ENCODE measurements around the gene PIGA.
"Not testable (repeated sequence)": the region's sequence is repeated elsewhere in the genome, so short reads cannot be mapped to it uniquely, and the experiment has no call there.

Gene PIGA

GRCh38 chrX:15320297-15320696, 15.0 kb downstream of the PIGA start:
- no peak for DNase-seq

GRCh38 chrX:15319075-15319474, 16.2 kb downstream of the PIGA start:
- no peak for DNase-seq

- no peak for DNase-seq
Observed at GRCh38 chrX:15315509-15315908, 19.8 kb downstream of the PIGA start, which contains the start of gene ASB11. TSS of gene ASB11 (minus strand) at chrX:15315640. CDS start at chrX:15315605, 35 bp downstream.

- no peak for DNase-seq
Observed at GRCh38 chrX:15314472-15314871, 20.9 kb downstream of the PIGA start.

GRCh38 chrX:15311119-15311518, 24.2 kb downstream of the PIGA start:
- DNase-seq = no peak

DNA sequence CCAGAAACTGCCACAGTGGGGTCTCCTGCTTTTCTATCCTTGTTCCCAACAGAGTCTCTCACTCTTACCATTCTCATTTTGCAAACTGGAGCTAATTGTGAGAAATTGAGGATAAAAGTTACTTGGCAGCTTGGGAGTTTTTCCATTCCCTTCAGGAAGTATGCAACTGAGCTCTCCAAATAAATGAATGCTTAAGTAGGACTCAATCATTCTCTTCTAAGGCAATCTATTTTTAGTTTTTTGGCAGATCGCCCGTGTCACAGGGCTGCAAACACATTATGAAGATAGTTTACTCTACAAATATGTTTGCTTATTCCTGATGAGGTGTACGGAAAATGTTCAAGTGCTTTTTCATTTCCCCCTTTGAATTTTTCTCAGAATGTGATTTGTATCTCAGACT, 25.2 kb downstream of the PIGA start:
- DNase-seq = no peak

DNA sequence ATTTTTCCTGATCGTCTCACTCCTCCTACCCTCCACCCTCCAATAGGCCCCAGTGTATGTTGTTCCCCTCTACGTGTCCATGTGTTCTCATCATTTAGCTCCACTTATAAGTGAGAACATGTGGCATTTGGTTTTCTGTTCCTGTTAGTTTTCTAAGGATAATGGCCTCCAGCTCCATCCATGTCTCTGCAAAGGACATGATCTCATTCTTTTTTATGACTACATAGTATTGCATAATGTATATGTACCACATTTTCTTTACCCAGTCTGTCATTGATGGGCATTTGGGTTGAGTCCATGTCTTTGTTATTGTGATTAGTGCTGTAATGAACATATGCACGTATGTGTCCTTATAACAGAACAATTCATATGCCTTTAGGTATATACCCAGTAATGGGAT, 29.4 kb downstream of the PIGA start:
- not testable (repeated sequence) for DNase-seq

DNA sequence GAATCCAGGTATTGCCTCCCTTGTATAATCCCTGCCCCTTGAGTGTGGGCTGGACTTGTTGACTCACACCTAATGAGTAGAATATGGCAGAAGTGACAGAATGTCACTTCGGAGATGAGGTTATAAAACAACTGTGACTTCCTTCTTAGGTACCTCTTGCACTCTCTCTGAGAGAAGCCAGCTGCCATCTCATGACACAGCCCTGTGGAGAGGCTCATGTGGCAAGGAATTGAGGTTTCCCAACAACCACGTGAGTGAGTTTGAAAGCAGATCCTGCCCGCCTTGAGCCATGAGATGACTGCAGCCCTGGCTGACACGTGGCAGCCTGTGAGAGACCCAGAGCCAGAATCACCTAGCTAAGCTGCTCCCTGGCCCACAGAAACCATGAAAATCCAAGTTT, 33.4 kb downstream of the PIGA start:
- DNase-seq = no peak

DNA sequence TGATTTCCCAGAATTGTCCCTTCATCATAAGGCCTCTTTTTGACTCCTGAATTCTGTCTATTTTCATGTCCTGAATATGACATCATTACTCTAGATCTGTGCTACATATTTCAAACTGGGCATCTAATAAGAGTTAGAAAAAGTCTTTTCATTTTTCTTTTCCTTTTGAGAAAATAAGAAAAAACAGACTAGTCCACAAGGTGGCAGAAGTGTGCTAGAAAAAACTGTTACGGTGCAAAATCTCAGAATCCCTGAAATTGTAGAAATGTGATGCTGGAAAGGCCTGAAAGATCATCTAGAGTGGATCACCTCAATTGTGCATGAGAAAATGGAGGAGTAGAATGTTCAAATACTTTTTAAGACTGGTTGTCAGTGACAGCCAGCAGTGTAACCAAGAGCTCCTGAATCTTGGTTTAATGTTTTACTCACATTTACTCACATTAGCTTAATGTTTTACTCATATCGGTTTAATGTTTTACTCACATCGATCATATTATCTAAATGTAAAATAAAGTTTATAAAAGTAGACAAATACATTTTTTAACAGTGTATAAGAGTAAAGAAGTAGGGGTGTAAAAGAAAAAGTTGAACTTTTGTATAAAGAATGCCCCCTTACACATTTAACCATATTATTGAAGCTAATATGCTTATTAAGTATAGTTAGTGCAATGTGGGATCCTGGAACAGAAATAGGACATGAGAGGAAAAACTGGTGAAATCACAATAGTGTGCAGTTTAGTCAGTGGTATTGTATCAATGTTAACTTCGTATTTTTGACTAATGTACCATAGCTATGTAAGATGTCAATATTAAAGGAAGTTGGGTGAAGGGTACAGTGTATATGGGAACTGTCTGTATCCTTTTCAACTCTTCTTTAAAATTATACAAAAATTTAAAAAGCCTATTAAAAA, 35.1 kb downstream of the PIGA start:
- DNase-seq = no peak

GRCh38 chrX:15298780-15299179, 36.5 kb downstream of the PIGA start:
- DNase-seq = no peak

DNA sequence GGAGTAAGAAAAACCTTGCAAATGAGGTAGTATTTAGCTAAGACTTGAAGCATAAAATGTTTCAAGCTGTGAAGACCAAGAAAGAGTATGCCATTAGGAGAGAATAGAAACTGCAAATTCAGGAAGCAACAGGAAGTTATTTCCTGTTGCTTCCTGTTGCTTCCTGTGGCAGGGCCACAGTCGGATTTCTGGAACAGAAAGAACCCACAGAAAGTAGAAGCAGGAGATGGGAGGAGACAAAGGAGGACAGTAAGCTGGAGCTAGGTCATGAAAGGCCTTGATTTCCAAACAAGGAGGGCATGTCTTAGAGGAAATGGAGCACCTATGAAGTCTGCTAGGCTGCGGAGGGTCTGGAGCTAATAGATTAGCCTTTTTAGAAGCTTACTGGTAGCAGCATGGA, 37.1 kb downstream of the PIGA start:
- DNase-seq = no peak

DNA sequence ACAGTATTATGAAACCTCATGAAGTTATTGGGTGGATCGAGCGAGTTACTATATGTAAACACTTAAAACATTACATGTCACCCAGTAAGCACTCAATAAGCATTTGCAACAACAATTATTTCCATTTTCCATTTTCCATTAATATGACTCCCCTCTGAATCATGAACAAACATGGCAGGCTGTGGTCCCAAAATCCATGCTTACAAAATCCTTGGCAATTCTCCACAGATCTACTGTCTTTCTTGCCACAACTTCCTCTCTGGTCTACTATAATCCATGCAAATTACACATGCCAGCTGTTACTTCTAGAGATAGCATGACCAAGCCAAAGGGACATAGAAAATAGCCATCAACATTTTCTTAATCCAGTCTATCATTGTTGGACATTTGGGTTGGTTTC, 41.9 kb downstream of the PIGA start:
- DNase-seq = no peak

DNA sequence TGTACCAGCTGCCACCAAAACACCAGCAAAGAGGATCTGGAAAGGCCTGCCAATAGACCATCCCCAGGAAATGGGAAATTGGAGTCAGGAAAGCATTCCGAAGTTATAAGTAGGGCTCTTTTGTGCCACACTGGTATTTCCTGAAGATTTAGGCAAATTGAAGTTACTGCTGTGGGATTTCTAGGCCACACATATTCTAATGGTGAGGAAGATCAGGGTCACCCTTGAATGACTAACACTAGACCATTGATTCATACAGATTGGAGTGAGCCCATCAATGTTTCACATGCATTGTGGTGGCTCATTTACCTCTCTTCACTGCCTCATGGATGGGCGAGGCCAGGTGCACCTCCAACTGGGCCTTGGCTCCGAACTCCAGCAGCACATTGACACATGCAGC, 42.5 kb downstream of the PIGA start:
- DNase-seq = no peak

- no peak for DNase-seq
Observed at GRCh38 chrX:15277604-15278003, 57.7 kb downstream of the PIGA start.

DNA sequence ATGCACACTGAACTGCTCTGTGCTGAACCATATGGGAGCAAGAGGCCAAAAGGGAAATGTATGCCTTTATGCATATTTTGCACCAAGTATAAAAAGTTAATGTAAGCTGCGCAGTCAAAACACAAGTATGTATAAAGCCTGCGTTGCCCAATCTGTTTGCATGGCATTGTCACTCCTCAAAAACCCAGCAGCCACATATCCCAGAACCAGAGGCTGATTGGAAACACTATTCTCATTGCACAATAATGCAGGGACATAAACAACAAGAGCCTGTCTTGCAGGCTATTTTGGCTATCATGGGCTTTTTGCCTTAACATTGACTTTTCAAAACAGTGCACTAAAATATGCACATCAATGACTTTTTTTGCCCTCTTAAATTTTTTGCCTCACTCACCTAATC, 60.4 kb downstream of the PIGA start:
- DNase-seq = no peak

- not testable (repeated sequence) for DNase-seq
Observed at GRCh38 chrX:15273275-15273674, 62.0 kb downstream of the PIGA start.

DNA sequence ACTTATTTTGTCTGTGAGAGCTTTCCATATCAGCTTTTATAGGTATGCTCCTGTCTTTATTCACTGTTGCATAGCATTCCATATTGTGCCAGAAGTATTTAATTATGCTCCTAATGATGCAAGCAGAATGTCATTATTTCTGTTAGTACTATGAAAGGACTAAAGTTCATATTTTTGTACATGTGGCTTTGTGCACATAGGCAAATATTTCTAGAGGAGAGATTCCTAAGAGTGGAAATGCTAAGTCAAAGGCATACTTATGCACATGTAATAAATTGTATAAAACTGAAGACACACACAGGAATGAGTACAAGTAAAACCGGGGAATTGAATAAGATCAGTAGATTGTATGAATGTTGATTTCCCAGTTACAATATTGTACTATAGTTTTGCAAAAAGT, 63.6 kb downstream of the PIGA start:
- no peak for DNase-seq

DNA sequence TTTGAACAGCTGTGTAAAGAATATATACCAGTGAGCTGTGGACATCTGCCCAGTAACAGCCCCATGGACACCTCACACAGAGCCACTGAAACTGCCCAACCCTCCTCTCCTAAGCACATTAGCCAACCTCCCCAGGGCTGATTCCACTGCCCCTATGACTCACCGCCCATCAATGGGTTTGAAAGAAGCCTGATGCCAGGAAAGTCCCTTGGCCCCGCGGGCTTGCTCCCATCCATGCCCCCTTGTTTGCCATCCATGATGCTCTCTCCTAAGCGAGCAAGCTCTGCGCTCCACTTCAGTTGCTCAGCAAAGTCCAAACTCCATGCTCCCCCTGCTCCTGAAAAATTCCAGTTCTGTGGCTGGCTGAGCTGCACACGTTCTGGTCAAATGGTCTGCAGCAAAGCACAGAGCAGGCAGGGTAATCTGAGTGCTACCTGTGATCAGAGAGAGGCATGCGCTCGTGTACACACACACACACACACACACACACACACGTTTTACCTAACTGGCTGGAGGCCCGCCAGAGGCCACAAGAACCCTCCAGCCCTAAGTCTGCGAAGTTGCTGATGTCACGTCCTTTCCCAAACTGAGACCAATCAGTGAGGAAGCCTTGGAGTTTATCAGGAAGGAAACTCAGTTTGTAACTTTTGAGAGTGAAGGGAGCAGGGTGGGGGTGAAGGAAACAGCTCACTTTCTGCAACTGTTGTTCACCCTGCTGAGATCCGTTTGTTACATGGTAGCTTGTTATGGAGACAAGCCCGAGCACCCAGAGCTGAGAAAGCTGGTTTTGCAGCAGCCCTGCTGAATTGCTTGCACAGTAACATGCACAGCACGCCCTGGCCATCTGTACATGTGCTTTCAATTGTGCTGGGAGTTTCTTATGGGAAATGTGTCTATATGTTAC, 65.5 kb downstream of the PIGA start, which contains the start of gene ASB9:
Gene ASB9, minus strand, starts transcription at position 466 of the 904 bp plus-strand sequence. Its CDS starts 209 bp downstream, at position 257.
- DNase-seq = no peak
